Activated naive CD4-positive, alpha-beta T cell treated with anti-CD3 and anti-CD28 coated beads for 36 hours (primary cell): ENCODE results near the gene CNGB1. TPM values are rescaled to one million over a fixed set of nuclear protein-coding genes. Genes with fewer than 3 reads are reported as not detected.
"Not testable (repeated sequence)": the region's sequence is repeated elsewhere in the genome, so short reads cannot be mapped to it uniquely, and the experiment has no call there.

Experiments used
- CTCF ChIA-PET: fragments of 350-600 bp; sonication (Branson Sonifier 250); formaldehyde crosslinking; loops from one replicate; lab custom pipeline; 2021; ENCODE audit warnings: antibody characterized with exemption; lab: Charles Lee
- DNase-seq: peaks from one replicate; pipeline ENCODE4 v3.0.0-alpha.2; 2020
- H3K27ac Mint-ChIP-seq: one replicate; pipeline ENCODE4 v1.8.0; 2021; ENCODE audit warnings: mild to moderate bottlenecking, mixed read lengths
- H3K27me3 Mint-ChIP-seq: one replicate; pipeline ENCODE4 v1.8.0; 2021; ENCODE audit warnings: low read depth, mixed read lengths
- H3K36me3 Mint-ChIP-seq: one replicate; pipeline ENCODE4 v1.8.0; 2021; ENCODE audit warnings: low read depth, mixed read lengths
- H3K4me1 Mint-ChIP-seq: one replicate; pipeline ENCODE4 v1.8.0; 2021; ENCODE audit warnings: low read depth, mixed read lengths
- H3K4me3 Mint-ChIP-seq: one replicate; pipeline ENCODE4 v1.8.0; 2021; ENCODE audit warnings: mild to moderate bottlenecking, moderate library complexity, mixed read lengths
- H3K9me3 Mint-ChIP-seq: one replicate; pipeline ENCODE4 v1.8.0; 2021; ENCODE audit warnings: mixed read lengths
- intact Hi-C: fragments of 100-400 bp; cut with micrococcal nuclease; formaldehyde crosslinking; loops from one replicate; pipeline ENCODE4 v1.15.1; 2023
- total RNA-seq, 2 experiments: library from RNA; stranded (reverse); gene quantifications; one replicate each; pipeline ENCODE4 v1.2.3, GENCODE V29; 2021

Gene CNGB1
- total RNA-seq, 2 experiments from 2014 or later, result not detected

- intact Hi-C loops, result no loop called here
- DNase-seq, result no peak
- Mint-ChIP-seq H3K36me3 (no peaks in the 10 kb centered on the region), H3K27me3 (no peaks in the 10 kb centered on the region), H3K27ac (no peak overlapping the region), H3K4me3 (no peak overlapping the region), H3K9me3 (no peaks in the 10 kb centered on the region), H3K4me1 (no peaks in the 10 kb centered on the region)
- CTCF ChIA-PET, result no interaction called here
These were observed 24.6 kb downstream of the CNGB1 start for GRCh38 chr16:57946181-57946801.

- CTCF ChIA-PET, result interaction anchor here (0.6 kb wide), 1 partner anchor 253 kb away, joined by 3 read pairs; no protein-coding TSS in a partner anchor
- H3K27me3 Mint-ChIP-seq, result no peaks in the 10 kb centered on the region
- DNase-seq, result no peak
- H3K36me3 Mint-ChIP-seq, result no peaks in the 10 kb centered on the region
- no peak overlapping the region for H3K27ac Mint-ChIP-seq
- no peaks in the 10 kb centered on the region for H3K9me3 Mint-ChIP-seq
- H3K4me3 Mint-ChIP-seq, result no peak overlapping the region
- no peaks in the 10 kb centered on the region for H3K4me1 Mint-ChIP-seq
- intact Hi-C loops, result no loop called here
These were observed 25.2 kb downstream of the CNGB1 start for GRCh38 chr16:57945740-57946138.

GRCh38 chr16:57944970-57945739 lies 25.8 kb downstream of the CNGB1 start:
- Mint-ChIP-seq H3K4me1 (no peaks in the 10 kb centered on the region), H3K27me3 (no peaks in the 10 kb centered on the region), H3K27ac (no peak overlapping the region), H3K9me3 (no peaks in the 10 kb centered on the region), H3K36me3 (no peaks in the 10 kb centered on the region), H3K4me3 (no peak overlapping the region)
- intact Hi-C loops, result no loop called here
- no peak for DNase-seq
- CTCF ChIA-PET, result interaction anchor here (0.6 kb wide), 1 partner anchor 254 kb away, joined by 3 read pairs; no protein-coding TSS in a partner anchor

GRCh38 chr16:57943381-57943780 lies 27.5 kb downstream of the CNGB1 start:
- DNase-seq, H3K27ac Mint-ChIP-seq, intact Hi-C loops, H3K4me3 Mint-ChIP-seq, H3K9me3 Mint-ChIP-seq, H3K4me1 Mint-ChIP-seq, H3K36me3 Mint-ChIP-seq, H3K27me3 Mint-ChIP-seq: not testable (repeated sequence)
- CTCF ChIA-PET, result interaction anchor here (0.6 kb wide), 1 partner anchor 252 kb away, joined by 3 read pairs; no protein-coding TSS in a partner anchor

GRCh38 chr16:57941901-57942300 lies 29.0 kb downstream of the CNGB1 start:
- H3K9me3 Mint-ChIP-seq, result not testable (repeated sequence)

GRCh38 chr16:57941016-57941664 lies 29.8 kb downstream of the CNGB1 start:
- Mint-ChIP-seq H3K27me3 (no peaks in the 10 kb centered on the region), H3K36me3 (no peaks in the 10 kb centered on the region), H3K4me3 (no peak overlapping the region), H3K9me3 (no peaks in the 10 kb centered on the region), H3K4me1 (no peaks in the 10 kb centered on the region), H3K27ac (no peak overlapping the region)
- intact Hi-C loops, result no loop called here
- CTCF ChIA-PET, result no interaction called here
- no peak for DNase-seq

More at GRCh38 chr16:57941901-57942300, 29.0 kb downstream of the CNGB1 start:
- H3K36me3 Mint-ChIP-seq, H3K4me1 Mint-ChIP-seq, CTCF ChIA-PET, H3K4me3 Mint-ChIP-seq, H3K27ac Mint-ChIP-seq, intact Hi-C loops, H3K27me3 Mint-ChIP-seq, DNase-seq: not testable (repeated sequence)

- Mint-ChIP-seq H3K4me1 (no peaks in the 10 kb centered on the region), H3K36me3 (no peaks in the 10 kb centered on the region), H3K4me3 (no peak overlapping the region), H3K27ac (no peak overlapping the region), H3K27me3 (no peaks in the 10 kb centered on the region), H3K9me3 (no peaks in the 10 kb centered on the region)
- intact Hi-C loops, result no loop called here
- CTCF ChIA-PET, result interaction anchor here (0.6 kb wide), 1 partner anchor 49 kb away, joined by 7 read pairs; no protein-coding TSS in a partner anchor
- DNase-seq, result no peak
These were observed 30.5 kb downstream of the CNGB1 start for GRCh38 chr16:57940382-57940966.

GRCh38 chr16:57939872-57940224 lies 31.1 kb downstream of the CNGB1 start:
- CTCF ChIA-PET, result interaction anchor here (0.6 kb wide), 1 partner anchor 48 kb away, joined by 7 read pairs; no protein-coding TSS in a partner anchor
- Mint-ChIP-seq H3K4me1 (no peaks in the 10 kb centered on the region), H3K9me3 (no peaks in the 10 kb centered on the region), H3K4me3 (no peak overlapping the region), H3K27ac (no peak overlapping the region), H3K36me3 (no peaks in the 10 kb centered on the region), H3K27me3 (no peaks in the 10 kb centered on the region)
- DNase-seq, result no peak
- intact Hi-C loops, result no loop called here

GRCh38 chr16:57938936-57939871 lies 31.7 kb downstream of the CNGB1 start:
- Mint-ChIP-seq H3K4me1 (no peaks in the 10 kb centered on the region), H3K4me3 (no peak overlapping the region), H3K36me3 (no peaks in the 10 kb centered on the region), H3K27ac (no peak overlapping the region), H3K9me3 (no peaks in the 10 kb centered on the region), H3K27me3 (no peaks in the 10 kb centered on the region)
- CTCF ChIA-PET, result interaction anchor here (1.1 kb wide), 1 partner anchor 8 kb away, joined by 3 read pairs; no protein-coding TSS in a partner anchor
- no peak for DNase-seq
- intact Hi-C loops, result no loop called here

- Mint-ChIP-seq H3K4me3 (no peak overlapping the region), H3K4me1 (no peaks in the 10 kb centered on the region), H3K9me3 (no peaks in the 10 kb centered on the region), H3K27ac (no peak overlapping the region), H3K27me3 (no peaks in the 10 kb centered on the region), H3K36me3 (no peaks in the 10 kb centered on the region)
- intact Hi-C loops, result no loop called here
- no peak for DNase-seq
- CTCF ChIA-PET, result interaction anchor here (1.1 kb wide), 1 partner anchor 9 kb away, joined by 3 read pairs; no protein-coding TSS in a partner anchor
These were observed 32.4 kb downstream of the CNGB1 start for GRCh38 chr16:57938484-57938883.

- H3K36me3 Mint-ChIP-seq, result no peaks in the 10 kb centered on the region
- H3K4me3 Mint-ChIP-seq, result no peak overlapping the region
- DNase-seq, result no peak
- H3K9me3 Mint-ChIP-seq, result no peaks in the 10 kb centered on the region
- H3K4me1 Mint-ChIP-seq, result no peaks in the 10 kb centered on the region
- intact Hi-C loops, result no loop called here
- CTCF ChIA-PET, result interaction anchor here (1.1 kb wide), 1 partner anchor 9 kb away, joined by 3 read pairs; no protein-coding TSS in a partner anchor
- H3K27me3 Mint-ChIP-seq, result no peaks in the 10 kb centered on the region
- H3K27ac Mint-ChIP-seq, result no peak overlapping the region
These were observed 33.1 kb downstream of the CNGB1 start for GRCh38 chr16:57937861-57938260.
